NCI-H2107 treated with DMSO at 0.1 percent for 48 hours (cell line): ENCODE measurements around the gene GPR37L1.
A peak's percentile ranks its signal among the peaks of the same experiment; 100 is the strongest.
"Not testable (repeated sequence)": the region's sequence is repeated elsewhere in the genome, so short reads cannot be mapped to it uniquely, and the experiment has no call there.

Experiments used
- DNase-seq: peaks from one replicate; lab custom pipeline; 2025; ENCODE audit not compliant: unreplicated experiment; lab: John Stamatoyannopoulos, UW

Gene GPR37L1

DNA sequence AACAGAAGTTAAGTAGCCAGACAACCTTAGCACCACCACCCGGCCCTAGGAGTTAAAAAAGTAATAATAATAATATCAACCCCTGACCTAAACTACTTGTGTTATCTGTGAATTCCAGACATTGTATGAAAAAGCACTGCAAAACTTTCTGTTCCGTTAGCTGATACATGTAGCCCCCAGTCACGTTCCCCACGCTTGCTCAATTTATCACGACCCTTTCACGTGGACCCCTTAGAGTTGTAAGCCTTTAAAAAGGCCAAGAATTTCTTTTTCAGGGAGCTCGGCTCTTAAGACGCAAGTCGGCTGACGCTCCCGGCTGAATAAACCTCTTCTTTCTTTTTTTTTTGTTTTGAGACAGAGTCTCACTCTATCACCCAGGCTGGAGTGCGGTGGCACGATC is 44.3 kb downstream of the GPR37L1 start:
- DNase-seq, result not testable (repeated sequence)

DNA sequence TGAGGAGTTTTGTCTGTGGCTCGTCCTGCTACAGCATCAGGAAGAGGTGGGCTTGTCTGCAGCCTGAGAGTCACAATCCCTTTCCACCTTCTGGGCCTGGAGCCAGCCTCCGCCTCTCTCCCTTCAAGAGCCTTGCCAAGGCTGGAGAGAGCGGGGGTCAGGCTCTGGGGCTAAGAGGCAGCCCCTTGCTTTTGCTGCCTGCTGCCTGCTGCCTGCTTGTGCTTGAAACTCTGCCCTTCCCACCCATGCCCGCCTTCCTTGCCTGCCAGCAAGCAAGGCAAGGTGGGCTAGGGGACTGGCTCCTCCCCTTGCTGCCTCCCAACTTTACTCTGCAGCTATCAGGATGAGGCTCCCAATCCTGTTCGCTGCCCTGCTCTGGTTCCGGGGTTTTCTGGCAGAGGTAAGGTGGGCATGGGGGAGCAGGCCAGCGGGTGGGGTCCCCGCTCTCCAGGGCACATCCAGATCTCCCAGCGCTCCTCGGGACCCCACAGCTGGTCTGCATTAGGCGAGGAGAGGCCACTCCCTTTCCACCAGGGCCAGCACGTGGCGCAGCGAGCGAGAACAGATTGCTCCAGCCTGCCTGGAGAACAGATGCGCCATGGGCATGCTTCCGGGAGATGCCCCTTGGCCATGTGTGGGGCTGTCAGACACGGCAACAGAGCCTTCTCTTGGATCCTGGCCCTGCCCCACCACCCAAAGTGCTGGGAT is 45.1 kb downstream of the GPR37L1 start:
- DNase-seq, result no peak

DNA sequence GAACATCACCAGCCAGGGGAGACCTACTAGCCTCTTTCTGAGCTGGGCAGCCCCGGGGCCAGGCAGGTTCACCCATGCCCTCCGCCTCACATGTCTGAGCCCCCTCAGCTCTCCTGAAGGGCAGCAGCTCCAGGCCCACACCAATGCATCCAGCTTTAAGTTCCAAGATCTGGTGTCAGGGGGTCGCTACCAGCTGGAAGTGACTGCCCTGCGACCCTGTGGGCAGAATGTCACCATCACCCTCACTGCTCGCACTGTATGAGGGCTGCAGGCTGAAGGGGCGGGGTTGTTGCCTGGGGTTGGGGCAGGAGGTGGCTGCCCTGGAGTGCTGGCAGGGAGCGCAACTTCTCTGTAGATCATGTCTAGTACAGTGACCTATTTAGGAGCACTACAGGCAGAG is 46.1 kb downstream of the GPR37L1 start:
- no peak for DNase-seq

DNA sequence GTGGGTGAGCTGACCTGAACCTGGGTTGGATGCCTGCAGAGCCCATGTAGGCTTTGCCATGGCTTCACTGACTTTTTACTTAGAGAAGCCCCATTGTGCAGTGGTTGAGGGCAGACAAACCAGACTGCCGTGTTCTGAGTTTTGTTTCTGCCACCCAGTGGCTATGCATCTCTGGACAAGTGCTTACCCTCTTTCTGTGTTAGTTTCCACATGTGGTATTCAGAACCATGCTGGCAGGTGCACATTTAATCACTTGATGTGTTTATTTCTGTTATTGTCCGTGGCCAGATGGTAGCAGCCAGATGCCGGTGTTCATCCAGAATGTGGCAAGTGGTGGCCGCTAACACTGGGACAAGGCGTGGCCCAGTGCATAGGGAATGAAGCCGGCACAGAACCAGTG is 48.0 kb downstream of the GPR37L1 start:
- DNase-seq, result peak; percentile 90

DNA sequence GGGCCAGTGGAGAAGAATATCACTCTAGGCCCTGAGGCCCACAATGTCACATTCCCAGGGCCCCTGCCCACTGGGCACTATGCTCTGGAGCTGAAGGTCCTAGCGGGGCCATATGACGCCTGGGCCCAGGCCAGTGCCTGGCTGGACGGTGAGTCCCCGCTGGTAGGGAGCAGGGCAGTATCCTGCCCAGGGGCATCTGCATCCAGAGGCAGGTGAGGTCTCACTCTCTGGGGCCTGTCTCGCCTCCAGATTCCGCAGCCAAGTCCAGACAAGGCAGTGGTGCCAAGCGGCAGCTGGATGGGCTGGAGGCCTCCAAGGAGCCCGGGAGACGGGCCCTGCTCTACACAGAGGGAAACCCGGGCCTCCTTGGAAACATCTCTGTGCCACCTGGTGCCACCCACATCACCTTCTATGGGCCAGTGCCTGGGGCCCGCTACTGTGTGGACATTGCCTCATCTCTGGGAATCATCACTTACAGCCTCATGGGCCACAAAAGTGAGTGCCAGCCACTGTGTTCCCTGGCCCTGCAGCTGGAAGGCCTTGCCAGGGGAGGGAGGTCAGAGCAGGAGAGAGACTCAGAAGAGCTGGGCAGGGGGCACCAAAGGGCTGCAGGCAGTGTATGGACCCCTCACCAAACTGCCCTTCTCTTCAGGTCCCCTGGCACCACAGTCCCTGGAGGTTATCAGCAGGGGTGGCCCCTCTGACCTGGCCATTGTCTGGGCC is 48.7 kb downstream of the GPR37L1 start:
- DNase-seq, result no peak

DNA sequence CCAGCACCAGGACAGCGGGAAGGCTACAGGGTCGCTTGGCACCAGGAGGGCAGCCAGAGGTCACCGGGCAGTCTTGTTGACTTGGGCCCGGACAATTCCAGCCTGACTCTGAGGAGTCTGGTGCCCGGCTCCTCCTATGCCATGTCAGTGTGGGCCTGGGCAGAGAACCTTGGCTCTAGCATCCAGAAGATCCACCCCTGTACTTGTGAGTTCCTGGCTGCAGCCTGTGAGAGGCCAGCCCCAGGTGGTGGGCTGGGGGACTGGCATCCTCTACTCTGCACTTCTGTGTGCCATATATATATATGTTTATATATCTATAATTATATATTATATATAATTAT is 49.3 kb downstream of the GPR37L1 start:
- DNase-seq, result no peak

DNA sequence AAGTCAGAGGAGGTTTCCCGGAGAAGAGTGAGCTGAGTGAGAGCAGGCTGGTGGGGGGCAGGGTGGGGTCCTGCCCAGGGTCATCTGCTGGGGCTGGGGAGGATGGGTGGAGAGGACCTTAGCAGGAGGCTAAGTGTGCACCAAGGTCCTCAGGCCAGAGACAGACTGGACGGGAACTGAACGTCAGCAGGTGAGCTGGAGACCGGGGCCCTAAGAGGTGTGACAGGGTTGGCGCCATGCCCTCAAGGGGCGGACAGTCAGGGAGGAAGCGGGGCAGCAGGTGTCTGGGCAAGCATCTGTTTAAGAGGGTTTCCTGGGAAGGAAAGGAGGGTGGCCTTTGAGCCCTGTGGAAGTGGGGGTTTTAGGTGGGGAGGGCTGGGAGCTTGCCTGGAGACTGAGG is 51.3 kb downstream of the GPR37L1 start:
- DNase-seq, result no peak

DNA sequence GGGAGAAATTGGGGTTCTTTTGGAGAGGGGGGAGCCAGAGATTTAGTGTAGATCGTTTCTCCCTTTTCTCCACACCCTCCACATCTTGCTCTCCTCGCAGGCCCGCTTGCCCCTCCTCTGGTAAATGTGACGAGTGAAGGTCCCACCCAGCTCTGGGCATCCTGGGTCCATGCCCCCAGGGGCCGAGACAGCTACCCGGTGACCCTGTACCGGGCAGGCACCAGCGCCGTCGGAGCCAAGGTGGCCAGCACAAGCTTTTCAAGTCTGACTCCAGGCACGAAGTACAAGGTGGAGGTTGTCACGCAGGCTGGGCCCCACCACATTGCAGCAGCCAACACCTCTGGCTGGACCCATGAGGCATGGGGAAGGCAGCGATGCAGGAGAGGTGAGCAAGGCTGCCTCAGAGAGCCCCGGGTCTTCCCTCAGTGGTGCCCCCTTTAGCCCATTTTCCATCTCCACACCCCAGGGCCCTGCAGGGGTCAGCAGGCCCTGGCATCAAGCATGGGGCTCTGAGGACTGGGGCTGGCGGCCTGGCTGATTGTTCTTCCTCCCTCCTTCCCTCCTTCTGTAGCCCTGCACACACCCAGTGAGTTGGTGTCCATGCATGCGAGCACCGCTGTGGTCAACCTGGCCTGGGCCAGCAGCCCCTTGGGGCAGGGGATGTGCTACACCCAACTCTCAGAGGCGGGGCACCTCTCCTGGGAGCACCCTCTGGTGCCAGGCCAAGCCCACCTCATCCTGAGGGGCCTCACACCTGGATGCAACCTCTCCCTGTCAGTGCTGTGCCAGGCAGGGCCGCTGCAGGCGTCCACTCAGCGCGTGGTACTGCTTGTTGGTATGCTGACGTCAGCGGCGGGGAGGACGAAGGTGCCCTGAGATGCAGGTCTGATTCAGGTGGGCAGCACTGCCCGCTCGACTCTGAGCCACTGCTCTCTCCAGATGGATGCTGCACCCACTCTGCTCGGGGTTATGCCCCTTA is 54.5 kb downstream of the GPR37L1 start:
- no peak for DNase-seq

DNA sequence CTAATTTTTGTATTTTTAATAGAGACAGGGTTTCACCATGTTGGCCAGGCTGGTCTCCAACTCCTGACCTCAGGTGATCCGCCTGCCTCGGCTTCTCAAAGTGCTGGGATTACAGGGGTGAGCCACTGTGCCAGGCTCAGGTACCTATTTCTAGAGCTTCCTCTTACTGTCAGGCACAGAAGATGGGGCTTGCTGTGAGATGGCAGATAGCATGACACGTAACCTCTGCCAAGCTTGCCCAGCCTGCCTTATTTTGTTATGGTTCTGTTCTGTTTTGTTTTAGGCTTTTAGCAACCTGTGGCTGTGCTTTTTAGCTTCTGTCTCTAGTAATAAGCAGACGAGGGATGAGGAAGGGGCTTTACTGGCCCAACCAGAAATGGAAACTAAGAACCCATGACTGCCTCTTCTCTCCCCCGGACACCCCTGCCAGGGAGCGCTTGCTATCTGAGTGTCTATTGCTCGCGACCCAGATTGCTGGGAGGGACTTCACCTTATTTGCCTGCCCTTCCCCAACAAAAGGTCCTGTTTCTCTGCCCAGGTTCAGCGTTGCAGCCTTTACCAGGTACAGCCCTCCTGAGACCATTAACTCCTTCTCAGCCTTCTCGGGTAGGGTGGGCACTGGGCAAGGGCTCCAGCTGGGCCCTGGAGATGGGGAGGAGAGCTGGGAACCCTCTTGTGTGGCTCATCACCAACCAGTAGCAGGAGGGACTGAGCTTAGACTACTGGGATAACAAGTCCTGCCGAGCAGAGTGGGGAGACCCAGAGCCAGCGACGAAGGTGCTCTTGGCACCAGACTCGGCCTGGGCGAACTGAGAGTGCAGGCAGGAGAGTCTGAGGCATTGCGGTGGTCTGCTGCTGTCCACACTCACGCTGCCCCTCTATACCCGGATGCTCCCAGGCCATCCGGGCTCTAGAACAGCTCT is 57.4 kb downstream of the GPR37L1 start:
- DNase-seq, result no peak

DNA sequence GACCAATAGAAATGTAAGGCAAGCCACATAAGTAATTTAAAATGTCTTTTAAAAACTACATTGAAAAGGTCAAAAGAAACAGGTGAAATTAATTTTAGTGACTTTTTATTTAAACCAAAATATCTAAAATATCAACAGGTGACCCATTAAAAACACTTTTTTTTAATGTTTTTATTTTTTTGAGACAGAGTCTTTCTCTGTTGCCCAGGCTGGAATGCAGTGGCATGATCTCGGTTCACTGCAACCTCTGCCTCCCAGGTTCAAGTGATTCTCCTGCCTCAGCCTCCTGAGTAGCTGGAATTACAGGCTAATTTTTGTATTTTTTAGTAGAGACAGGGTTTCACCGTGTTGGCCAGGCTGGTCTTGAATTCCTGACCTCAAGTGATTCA is 58.0 kb downstream of the GPR37L1 start:
- DNase-seq, result not testable (repeated sequence)

DNA sequence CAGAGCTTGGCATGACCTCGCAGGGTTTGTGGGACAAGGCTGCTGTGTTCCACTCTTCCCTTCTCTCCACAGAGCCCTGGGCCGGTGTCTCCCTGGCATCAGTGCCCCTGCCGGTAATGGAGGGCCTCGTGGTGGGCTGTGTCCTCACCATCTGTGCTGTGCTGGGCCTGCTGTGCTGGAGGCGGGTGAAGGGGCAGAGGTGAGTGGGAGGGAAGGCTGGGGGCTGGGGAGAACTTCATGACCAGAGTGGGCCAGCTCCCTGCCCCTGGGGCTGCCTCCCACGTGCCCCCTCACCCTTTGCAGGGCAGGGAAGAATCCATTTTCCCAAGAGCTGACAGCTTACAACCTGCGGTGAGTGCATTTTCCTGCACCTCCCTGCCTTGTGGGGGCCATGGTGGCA is 58.9 kb downstream of the GPR37L1 start:
- no peak for DNase-seq

DNA sequence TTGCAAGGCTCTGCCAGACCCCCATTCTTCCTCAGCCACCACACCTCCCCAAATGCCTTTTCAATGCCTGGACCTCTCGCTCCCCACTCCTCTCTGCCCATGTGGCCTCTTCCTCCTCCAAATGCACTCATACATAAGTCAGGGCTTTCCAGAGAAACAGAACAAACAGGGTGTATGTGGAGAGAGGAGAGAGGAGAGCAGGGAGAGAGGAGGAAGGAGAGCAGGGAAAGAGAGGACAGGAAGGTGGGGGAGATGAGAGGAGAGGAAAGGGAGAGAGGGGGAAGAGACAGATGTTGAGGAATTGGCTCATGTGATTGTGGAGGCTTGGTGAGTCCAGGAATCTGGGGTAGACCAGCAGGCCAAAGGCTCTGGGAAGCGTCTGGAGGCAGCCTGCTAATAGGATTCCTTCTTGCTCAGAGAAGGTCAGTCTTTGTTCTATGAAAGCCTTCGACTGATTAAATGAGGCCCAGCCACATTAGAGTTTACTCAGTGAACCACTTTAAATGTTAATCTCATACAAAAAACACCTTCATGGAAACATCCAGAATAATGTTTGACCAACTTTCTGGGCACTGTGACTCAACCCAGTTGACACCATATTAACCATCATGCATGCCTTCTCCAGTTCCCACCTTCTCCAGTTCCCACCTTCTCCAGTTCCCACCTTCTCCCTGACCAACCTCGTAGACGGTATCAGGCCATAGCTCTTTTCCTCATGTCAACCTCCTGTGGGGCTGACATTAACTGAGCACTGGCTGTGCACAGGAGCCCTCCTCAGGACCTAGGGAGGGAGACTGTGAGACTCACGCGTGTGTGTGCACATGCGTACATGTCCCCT is 59.5 kb downstream of the GPR37L1 start:
- DNase-seq, result no peak
